HG02884 (cell line): ENCODE data around the gene HOOK1.
"Not testable (repeated sequence)": the region's sequence is repeated elsewhere in the genome, so short reads cannot be mapped to it uniquely, and the experiment has no call there.

ENCODE experiments used
- ATAC-seq: cut with Tn5 transposase; IDR thresholded peaks from one replicate; pipeline ENCODE4 v1.9.1; 2021; ENCODE audit warnings: mild to moderate bottlenecking, moderate library complexity; ENCODE audit not compliant: unreplicated experiment

HOOK1 gene

DNA sequence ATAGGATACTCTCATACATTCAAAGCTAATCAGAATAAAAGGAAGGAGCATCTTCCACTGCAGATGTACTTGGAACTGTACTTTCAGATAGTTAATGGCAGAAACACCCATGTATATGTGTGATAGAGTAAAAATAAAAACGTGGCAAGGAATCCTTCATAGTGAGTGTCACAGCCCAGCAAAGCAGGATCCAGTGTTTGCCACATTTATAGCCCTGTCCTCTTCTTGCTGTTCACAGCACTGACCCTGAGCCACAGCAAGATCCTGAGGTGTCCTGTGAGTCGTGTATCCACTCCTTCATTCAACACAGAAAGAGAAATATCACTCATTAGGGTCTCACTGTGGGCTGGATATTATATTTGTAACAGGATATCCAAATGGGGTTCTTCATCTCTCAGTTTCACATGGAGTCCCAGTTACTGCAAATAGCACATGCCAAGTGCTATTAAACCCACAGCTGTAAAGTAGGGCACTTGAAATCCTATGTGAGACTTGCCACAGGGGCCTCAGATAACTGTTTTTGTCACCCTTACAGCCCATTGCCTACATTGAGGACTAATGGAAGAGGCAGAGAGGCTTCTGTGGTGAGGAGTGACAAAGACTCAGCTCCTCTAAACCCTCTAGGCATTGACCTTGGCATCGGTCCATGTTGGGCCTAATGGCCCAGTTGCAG, 70.5 kb downstream of the HOOK1 start:
- ATAC-seq: no peak

GRCh38 chr1:59892841-59893811, 78.4 kb downstream of the HOOK1 start:
- no peak for ATAC-seq

DNA sequence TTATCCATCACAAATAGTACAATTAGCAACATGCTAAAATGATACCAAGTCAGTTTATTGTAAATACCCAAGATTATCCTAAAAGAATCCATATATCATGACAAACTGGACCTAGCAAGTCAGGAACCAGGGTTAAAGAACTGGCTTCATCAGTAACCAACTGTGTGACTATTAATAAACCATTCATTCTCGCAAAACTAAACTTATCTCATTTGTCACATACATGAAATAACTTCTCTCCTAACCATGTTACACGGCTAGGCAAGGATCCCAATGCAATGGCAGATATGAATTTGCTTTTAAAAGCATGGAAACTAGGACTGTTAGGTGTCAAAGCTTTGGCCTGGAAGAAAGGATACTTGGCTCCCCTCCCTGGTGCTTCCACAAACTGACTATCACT, 82.4 kb downstream of the HOOK1 start:
- no peak for ATAC-seq

DNA sequence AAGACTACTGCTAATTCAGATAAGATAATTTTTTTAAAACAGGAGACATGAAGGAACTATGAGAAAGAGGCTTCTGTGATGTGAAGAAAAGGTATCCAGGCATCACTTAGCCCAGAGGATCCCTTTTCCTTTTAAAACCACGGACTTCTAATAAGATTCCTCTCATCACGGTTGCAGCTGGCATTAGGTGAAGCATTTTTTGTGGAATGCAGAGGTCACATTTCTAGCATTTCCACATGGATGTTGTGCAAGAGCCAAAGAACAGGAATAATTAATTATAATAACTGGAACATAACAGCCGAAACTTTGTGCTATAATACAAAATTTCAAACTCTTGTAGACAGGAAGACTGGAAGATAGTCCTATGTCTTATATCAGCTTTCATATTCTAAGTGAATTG, 84.2 kb downstream of the HOOK1 start:
- no peak for ATAC-seq

DNA sequence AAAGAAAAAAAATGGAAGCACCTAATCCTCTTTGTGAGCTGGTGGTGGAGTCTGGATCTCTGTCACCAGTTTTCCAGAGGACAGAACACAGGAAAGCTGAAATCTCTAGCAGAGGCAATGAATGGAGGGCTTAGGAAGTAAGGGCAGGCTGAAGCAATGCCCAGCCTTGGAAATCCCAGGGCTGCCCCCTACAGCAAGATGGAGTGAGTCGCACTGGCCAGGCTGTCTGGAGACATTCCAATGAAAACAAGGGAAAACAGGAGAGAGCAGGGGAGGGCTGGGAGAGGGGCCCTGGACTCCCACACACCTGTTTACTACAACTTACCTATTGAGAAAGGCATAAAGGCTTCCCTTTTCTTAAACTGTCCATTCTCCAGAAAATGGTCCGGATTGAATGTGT, 85.9 kb downstream of the HOOK1 start:
- no peak for ATAC-seq

GRCh38 chr1:59901770-59902388, 87.1 kb downstream of the HOOK1 start:
- ATAC-seq: no peak

- peak; percentile 63 for ATAC-seq
Measured at GRCh38 chr1:59903141-59903754, 88.5 kb downstream of the HOOK1 start.

DNA sequence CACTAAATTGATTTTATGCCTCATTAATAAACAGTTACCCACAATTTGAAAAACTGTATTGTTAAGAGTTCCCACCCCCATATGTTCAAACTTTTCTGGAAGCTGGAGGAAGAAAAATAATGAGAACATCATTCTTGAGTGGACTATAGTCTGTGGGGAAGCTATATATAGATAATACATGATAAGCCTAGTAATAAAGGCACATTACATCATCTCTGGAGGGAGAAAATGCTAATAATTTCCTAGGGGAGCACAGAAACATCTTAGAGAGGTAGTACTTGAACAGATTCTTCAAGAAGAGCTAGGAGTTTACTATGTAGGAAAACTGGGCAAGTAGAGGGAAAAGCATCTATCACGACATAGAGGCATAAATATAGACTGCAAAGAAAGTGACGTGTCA, 92.2 kb downstream of the HOOK1 start:
- ATAC-seq: no peak

GRCh38 chr1:59908084-59908483, 93.3 kb downstream of the HOOK1 start:
- no peak for ATAC-seq

GRCh38 chr1:59908682-59909081, 93.9 kb downstream of the HOOK1 start:
- no peak for ATAC-seq

DNA sequence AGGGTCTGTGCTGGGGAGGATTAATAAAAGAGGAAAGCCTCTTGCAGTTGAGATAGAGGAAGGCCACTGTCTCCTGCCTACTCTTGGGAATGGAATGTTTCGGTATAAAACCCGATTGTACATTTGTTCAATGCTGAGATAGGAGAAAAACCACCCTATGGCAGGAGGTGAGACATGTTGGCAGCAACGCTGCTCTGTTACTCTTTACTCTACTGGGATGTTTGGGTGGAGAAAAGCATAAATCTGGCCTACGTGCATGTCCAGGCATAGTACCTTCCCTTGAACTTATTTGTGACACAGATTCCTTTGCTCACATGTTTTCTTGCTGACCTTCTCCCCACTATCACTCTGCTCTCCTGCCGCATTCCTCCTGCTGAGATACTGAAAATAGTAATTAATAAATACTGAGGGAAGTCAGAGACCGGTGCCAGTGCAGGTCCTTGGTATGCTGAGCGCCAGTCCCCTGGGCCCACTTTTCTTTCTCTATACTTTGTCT, 100.1 kb downstream of the HOOK1 start:
- ATAC-seq: not testable (repeated sequence)

- no peak for ATAC-seq
Measured at GRCh38 chr1:59915516-59915915, 100.8 kb downstream of the HOOK1 start.

DNA sequence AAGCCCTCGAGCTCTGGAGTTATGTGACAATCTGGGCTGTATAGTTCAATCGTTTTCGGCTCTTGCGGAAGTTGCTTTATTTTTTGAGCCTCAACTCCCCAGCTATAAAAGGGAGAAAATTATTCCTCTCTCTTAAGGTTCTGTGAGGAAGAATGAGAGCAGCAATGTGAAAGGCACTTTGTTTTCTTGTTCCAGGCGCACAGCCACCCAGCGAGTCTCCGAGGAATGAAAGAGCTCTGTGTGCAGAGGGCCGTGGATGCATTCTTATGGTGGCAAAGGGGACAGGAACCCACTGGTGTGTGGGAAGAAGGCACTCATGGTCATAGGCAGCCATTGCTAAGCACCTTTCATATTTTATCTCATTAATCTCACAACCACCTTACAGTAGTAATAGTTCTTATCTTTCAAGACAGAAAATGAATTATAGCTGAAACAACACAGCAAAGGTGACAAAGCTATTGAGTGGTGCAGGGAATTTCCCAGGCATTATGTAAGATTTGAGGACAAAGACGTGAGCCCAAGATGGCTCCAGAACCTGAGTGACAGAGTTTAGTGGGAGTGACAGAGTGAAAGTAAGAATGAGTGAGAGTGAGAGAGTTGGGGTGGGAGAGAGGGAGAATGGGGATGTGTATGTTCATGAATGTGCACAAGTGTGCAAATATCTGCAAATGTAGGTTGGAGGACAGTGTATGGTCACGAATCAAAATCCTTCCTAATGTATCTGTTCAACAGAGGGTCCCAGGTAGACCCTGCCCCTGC, 102.5 kb downstream of the HOOK1 start:
- ATAC-seq: no peak

DNA sequence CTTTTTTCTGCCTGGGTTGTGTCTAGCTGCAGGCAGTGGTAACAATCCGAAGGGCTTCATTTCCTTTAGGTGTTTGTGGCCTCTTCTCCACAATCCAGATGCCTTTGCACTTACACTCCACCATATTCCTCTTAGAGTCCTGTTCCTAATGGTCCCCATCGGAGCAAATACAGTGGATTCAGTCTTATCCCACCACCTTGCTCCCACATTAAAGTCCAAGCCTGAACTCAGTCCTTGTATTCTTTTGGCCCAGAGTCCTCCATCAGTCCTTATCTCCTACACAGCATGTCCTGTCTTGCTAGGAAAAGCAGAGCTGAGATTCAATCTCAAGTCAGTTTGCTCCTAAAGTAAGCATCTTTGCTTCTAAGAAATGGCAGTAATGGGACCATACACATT, 103.0 kb downstream of the HOOK1 start:
- no peak for ATAC-seq

- ATAC-seq: no peak
Measured at GRCh38 chr1:59919746-59920145, 105.0 kb downstream of the HOOK1 start.

GRCh38 chr1:59921258-59921899, 106.6 kb downstream of the HOOK1 start:
- not testable (repeated sequence) for ATAC-seq

GRCh38 chr1:59924653-59925052, 109.9 kb downstream of the HOOK1 start:
- no peak for ATAC-seq
